Lower lobe of right lung (tissue), 2 donors: ENCODE measurements around the gene SLC8A3. TPM values are rescaled to one million over a fixed set of nuclear protein-coding genes. Genes with fewer than 3 reads are reported as not detected.

ENCODE experiments used
- ATAC-seq, 2 donors: fragments of 200-7000 bp; cut with Tn5 transposase; one replicate each; pipeline ENCODE4 v1.9.1; 2020 to 2022; ENCODE audit warnings: mild to moderate bottlenecking in 2 of 2, moderate library complexity in 2 of 2
- DNase-seq: peaks from one replicate; pipeline ENCODE4 v3.0.0-alpha.2; 2020
- H3K27ac ChIP-seq: fragments of 200-600 bp; one replicate; pipeline ENCODE4 v1.8.0; 2022
- H3K27me3 ChIP-seq: fragments of 200-600 bp; one replicate; pipeline ENCODE4 v1.8.0; 2022; ENCODE audit warnings: low read depth
- H3K36me3 ChIP-seq: fragments of 200-600 bp; one replicate; pipeline ENCODE4 v1.8.0; 2022; ENCODE audit warnings: mild to moderate bottlenecking
- H3K4me1 ChIP-seq: fragments of 200-600 bp; one replicate; pipeline ENCODE4 v1.8.0; 2022
- H3K4me3 ChIP-seq: fragments of 200-600 bp; one replicate; pipeline ENCODE4 v1.8.0; 2022; ENCODE audit warnings: mild to moderate bottlenecking
- H3K9me3 ChIP-seq: fragments of 200-600 bp; one replicate; pipeline ENCODE4 v1.8.0; 2022
- intact Hi-C: fragments of 100-400 bp; cut with DNase I; formaldehyde crosslinking; loops from one replicate; pipeline ENCODE4 v1.11.0; 2022
- total RNA-seq: library from RNA; stranded (reverse); fragmentation: NEBNext Ultra II Directional; extraction: Animal tissue kit (Norgen Biotek cat#: 25700); gene quantifications from one replicate; pipeline ENCODE4 v1.2.1, GENCODE V29; 2021
- TF ChIP-seq, protein P1 (sequence below): fragments of 200-600 bp; IDR thresholded peaks from one replicate; pipeline ENCODE4 v1.8.0; 2022; ENCODE audit warnings: antibody characterized with exemption, mild to moderate bottlenecking
- donor health status: DM: no; HTN: yes; CAD: no; lungs with severe emphysema.

SLC8A3 gene
- total RNA-seq, 1 donor from 2014 or later, result 1.9 TPM

DNA sequence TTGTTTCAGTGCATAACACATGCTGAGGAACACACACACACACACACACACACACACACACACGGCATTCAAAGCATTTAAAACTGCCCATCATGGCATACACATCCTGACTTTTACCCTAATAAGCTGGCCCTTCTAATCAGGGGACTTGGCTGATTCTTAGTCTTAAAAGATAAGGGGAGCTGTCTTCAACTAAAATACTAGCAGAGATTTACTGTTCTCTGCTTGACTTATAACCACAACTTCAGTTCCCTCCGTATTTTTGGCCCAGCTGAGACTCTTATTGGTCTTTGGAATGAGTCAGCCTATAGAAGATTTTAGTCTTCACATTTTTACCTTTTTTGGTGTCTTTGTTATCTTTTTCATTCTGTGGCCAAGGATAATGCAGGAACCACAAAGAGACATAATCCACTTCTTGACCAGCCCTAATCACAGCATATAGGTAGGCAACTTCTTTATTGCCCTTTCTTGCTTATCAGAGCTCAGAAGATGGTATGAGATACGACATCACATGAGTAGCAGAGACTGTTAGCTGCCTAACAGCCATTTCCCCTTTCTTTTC is 25.1 kb upstream of the SLC8A3 start:
- Histone ChIP-seq H3K4me3 (no peak overlapping the region), H3K27ac (no peak overlapping the region), H3K4me1 (no peaks in the 10 kb centered on the region), H3K36me3 (no peaks in the 10 kb centered on the region), H3K9me3 (no peaks in the 10 kb centered on the region), H3K27me3 (no peaks in the 10 kb centered on the region)
- TF ChIP-seq, protein P1, sequence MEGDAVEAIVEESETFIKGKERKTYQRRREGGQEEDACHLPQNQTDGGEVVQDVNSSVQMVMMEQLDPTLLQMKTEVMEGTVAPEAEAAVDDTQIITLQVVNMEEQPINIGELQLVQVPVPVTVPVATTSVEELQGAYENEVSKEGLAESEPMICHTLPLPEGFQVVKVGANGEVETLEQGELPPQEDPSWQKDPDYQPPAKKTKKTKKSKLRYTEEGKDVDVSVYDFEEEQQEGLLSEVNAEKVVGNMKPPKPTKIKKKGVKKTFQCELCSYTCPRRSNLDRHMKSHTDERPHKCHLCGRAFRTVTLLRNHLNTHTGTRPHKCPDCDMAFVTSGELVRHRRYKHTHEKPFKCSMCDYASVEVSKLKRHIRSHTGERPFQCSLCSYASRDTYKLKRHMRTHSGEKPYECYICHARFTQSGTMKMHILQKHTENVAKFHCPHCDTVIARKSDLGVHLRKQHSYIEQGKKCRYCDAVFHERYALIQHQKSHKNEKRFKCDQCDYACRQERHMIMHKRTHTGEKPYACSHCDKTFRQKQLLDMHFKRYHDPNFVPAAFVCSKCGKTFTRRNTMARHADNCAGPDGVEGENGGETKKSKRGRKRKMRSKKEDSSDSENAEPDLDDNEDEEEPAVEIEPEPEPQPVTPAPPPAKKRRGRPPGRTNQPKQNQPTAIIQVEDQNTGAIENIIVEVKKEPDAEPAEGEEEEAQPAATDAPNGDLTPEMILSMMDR, result no peak
- no peak for ATAC-seq
- no peak for DNase-seq
- intact Hi-C loops, result no loop called here

DNA sequence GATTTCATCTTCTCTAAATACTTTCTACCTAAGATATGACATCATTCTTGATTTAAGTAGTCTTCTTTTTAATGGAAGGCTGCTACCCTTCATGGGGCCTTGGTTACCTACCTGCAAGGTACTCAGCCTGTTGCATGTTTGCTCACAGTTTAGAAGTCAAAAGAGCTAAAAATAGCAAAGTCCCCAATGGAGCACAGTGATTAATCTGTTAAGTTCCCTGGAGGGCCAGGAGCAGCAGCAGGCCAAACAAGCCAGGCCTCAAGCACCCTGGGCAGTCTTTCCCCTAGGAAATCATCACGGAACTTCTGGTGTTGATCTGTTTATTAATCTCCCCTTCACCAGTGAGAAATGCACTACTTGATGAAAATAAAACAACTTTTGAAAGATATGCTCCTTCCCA is 24.0 kb upstream of the SLC8A3 start:
- no peak overlapping the region for H3K27ac ChIP-seq
- H3K4me3 ChIP-seq, result no peak overlapping the region
- H3K36me3 ChIP-seq, result no peaks in the 10 kb centered on the region
- no peaks in the 10 kb centered on the region for H3K4me1 ChIP-seq
- intact Hi-C loops, result no loop called here
- DNase-seq (no peak), ATAC-seq (no peak)
- no peaks in the 10 kb centered on the region for H3K9me3 ChIP-seq
- TF ChIP-seq, protein P1, result no peak
- H3K27me3 ChIP-seq, result no peaks in the 10 kb centered on the region

DNA sequence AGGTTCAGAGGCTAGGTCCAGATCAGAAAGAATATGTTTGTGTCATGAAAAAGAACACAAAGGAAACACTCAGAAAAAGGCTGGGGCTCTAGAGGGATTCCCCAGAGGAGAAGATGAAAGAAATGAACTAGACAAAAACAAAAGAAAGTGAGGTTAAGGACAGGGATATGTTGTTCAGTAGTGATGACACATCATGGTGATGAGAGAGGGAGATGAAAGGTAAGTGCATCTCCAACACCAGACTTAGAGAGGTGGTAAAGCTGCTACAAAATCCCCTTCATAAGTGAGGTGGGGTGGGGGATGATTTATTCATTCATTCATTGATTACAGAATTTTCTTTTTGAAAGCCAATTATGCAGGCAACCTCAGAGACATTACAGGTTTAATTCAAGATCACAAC is 19.6 kb upstream of the SLC8A3 start:
- H3K27me3 ChIP-seq, result no peaks in the 10 kb centered on the region
- TF ChIP-seq, protein P1, result no peak
- no peak overlapping the region for H3K4me3 ChIP-seq
- H3K4me1 ChIP-seq, result no peaks in the 10 kb centered on the region
- ATAC-seq (no peak), DNase-seq (no peak)
- H3K27ac ChIP-seq, result no peak overlapping the region
- no peaks in the 10 kb centered on the region for H3K9me3 ChIP-seq
- H3K36me3 ChIP-seq, result no peaks in the 10 kb centered on the region
- intact Hi-C loops, result no loop called here

DNA sequence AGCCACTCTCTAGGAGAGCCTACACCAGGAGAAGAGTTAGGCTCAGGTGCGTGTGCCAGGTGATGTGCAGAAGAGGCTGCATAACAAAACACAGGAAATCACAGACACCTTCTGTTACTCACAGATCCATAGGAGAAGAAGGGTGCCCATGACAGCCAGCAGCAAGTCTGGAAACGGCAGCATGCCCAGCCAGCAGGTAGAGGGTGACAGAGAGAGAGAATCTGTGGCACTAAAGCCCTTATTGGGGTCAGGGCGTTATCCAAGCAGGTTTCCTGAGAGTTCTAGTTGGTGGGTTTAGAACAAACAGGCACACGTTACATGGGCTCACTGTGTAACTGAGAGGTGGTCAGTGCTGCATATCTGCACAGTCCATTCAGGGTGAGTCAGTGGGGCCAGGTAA is 14.9 kb upstream of the SLC8A3 start:
- Histone ChIP-seq H3K27me3 (no peaks in the 10 kb centered on the region), H3K36me3 (no peaks in the 10 kb centered on the region), H3K4me1 (no peaks in the 10 kb centered on the region), H3K4me3 (no peak overlapping the region), H3K27ac (no peak overlapping the region), H3K9me3 (no peaks in the 10 kb centered on the region)
- DNase-seq, result no peak
- TF ChIP-seq, protein P1, result no peak
- intact Hi-C loops, result no loop called here
- no peak for ATAC-seq

DNA sequence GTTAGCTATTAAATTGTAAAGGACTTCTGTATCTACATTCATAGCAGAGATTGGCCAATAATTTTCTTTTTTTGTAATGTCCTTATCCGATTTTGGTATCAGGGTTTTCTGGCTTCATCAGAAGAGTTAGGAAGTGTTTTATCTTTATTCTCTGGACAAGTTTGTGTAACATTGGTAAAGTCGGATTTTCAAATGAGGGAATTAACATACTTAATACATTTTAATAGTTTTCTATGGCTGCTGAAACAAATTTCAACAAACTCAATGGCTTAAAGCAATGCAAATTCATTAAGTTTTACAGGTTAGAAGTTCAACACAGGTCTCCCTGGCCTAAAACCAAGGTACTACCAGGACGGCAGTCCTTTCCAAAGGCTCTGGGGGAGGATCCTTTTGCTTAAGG is 13.2 kb upstream of the SLC8A3 start:
- ATAC-seq, result no peak
- DNase-seq, result no peak
- Histone ChIP-seq H3K36me3 (no peaks in the 10 kb centered on the region), H3K27ac (no peak overlapping the region), H3K9me3 (no peaks in the 10 kb centered on the region), H3K27me3 (no peaks in the 10 kb centered on the region), H3K4me3 (no peak overlapping the region), H3K4me1 (no peaks in the 10 kb centered on the region)
- intact Hi-C loops, result no loop called here
- TF ChIP-seq, protein P1, result no peak

DNA sequence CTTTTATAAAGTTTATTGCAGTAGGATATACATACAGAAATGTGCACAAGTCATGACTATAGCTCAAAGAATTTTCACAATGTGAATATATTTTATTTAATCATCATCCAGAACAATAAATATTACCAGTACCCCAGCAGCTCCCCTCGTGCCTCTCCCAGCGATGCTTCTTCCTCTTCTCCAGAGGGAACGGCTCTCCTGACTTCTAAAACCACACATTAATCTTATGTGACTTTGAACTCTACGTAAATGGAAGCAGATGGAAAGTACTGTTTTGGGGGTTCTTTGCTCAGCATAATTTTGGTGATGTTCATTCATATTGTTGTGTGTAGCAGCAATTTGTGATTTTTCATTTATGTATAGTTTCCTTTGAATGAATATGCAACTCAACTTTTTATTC is 4.6 kb upstream of the SLC8A3 start:
- Histone ChIP-seq H3K4me1 (peaks cover 10% of the 10 kb centered on the region), H3K27me3 (peaks cover 34% of the 10 kb centered on the region), H3K27ac (no peak overlapping the region), H3K4me3 (no peak overlapping the region), H3K9me3 (no peaks in the 10 kb centered on the region), H3K36me3 (no peaks in the 10 kb centered on the region)
- intact Hi-C loops, result no loop called here
- ATAC-seq (no peak), DNase-seq (no peak)
- TF ChIP-seq, protein P1, result no peak
